ENCODE results near the gene DDA1. TPM values are rescaled to one million over a fixed set of nuclear protein-coding genes. Genes with fewer than 3 reads are reported as not detected.

Gene DDA1
- total RNA-seq, 1 donor from 2014 or later: 41.4 TPM

DNA sequence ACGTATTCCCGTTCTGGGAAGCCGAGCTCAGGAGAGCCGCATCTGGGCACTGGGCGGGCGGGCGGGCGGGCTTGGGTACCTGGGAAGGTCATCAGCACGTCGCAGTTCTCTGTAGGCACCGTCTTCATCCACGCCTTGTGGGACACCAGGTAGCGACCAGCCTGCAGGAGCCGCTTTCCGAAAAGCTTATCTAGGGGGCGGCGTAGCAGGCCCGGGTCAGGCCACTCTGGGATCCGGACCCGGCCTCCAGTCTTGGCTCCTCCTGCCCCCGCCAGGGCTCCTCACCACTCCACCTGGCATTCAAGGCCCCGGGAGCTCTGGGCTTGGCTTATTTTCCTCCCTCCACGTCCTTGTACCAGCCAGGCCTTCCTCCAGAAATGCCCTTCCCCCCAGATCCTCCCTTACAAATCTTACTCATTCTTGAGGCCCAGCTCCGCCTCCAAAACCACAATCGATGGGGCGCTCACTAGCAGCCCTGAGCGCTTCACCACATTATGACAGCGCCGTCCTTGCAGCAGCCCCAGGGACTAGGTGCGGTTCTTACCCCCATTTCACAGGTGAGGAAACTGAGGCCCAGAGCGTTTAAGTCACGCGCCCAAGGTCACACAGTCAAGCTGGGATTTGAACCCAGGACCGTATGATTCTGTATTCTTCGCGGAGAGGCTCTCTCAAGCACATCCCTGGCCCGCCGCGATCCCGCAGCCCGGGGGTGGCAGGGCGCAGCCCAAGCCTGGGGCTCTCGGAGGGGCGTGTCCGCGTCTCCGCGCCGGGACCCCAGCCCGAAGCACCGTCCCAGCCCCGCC is 24.4 kb downstream of the DDA1 start:
- Mint-ChIP-seq H3K27ac (no peak overlapping the region), H3K36me3 (ENCODE audit: insufficient read depth) (peaks cover 16% of the 10 kb centered on the region), H3K4me3 (ENCODE audit: low read depth) (peak overlapping the region; percentile 79), H3K9me3 (ENCODE audit: low read depth) (no peaks in the 10 kb centered on the region), H3K4me1 (ENCODE audit: low read depth) (peaks cover 9% of the 10 kb centered on the region), H3K27me3 (peaks cover 12% of the 10 kb centered on the region)
- TF ChIP-seq, protein P1, sequence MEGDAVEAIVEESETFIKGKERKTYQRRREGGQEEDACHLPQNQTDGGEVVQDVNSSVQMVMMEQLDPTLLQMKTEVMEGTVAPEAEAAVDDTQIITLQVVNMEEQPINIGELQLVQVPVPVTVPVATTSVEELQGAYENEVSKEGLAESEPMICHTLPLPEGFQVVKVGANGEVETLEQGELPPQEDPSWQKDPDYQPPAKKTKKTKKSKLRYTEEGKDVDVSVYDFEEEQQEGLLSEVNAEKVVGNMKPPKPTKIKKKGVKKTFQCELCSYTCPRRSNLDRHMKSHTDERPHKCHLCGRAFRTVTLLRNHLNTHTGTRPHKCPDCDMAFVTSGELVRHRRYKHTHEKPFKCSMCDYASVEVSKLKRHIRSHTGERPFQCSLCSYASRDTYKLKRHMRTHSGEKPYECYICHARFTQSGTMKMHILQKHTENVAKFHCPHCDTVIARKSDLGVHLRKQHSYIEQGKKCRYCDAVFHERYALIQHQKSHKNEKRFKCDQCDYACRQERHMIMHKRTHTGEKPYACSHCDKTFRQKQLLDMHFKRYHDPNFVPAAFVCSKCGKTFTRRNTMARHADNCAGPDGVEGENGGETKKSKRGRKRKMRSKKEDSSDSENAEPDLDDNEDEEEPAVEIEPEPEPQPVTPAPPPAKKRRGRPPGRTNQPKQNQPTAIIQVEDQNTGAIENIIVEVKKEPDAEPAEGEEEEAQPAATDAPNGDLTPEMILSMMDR (IDR thresholded peaks at IDR 0.05; ENCODE audit: unreplicated experiment): no peak
- no peak for DNase-seq (ENCODE audit: low spot score, unreplicated experiment)

DNA sequence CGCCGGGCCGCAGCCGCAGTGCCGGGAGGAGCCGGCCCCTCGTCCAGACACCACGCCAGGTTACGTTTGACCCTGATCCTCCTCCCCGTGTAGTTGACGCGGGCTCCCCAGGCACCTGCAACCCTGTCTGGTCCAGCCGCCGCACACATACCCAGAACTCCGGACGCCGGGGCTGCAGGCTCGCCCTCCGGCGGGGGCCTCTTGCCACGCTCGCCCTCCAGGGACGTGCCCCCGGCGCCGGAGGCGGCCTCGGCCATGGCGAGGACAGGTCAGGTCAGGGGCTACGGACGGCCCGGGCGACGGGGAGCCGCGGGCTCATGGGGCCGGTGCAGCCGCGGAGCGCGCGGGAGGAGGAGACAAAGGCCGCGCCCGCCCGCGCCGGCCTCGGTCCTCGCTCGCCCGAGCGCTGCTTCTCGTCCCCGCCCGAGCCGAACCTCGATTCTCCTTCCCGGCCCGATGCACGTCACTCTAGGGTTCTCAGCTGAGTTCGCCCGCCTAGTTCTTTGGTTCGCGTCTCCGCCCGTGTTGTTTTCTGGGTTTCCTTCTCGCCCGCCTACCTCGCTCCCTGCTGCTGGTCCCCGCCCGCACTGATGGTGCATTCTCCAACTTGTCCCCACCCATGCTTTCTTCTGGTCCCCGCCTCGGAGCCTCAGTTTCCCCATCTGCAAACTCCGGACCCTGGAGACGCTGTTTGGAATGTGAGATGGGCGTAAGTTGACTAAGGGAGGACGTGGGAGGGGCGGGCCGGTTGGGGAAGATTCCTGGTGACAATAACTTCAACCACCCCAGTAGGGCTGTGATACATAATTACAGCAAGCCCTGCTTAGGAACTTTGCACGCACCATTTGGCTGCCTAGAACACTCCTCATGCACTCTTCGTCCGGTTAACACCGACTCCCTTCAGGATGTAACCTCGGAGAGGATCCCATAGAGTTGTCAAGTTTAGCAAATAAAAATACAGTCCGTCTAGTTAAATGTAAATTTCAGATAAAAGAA is 25.3 kb downstream of the DDA1 start, which contains the start of gene ANO8:
TSS of gene ANO8 (minus strand) at position 442 of the 996 bp plus-strand sequence. CDS start at position 257, 185 bp downstream.
- peaks cover 10% of the 10 kb centered on the region for H3K27me3 Mint-ChIP-seq
- peak; percentile 81 for DNase-seq (ENCODE audit: low spot score, unreplicated experiment)
- H3K27ac Mint-ChIP-seq: peak within 1 kb of the TSS; percentile 93
- peaks cover 9% of the 10 kb centered on the region for H3K4me1 Mint-ChIP-seq (ENCODE audit: low read depth)
- peak within 1 kb of the TSS; percentile 79 for H3K4me3 Mint-ChIP-seq (ENCODE audit: low read depth)
- no peaks in the 10 kb centered on the region for H3K9me3 Mint-ChIP-seq (ENCODE audit: low read depth)
- peaks cover 17% of the 10 kb centered on the region for H3K36me3 Mint-ChIP-seq (ENCODE audit: insufficient read depth)
- TF ChIP-seq, protein P1 (IDR thresholded peaks at IDR 0.05; ENCODE audit: unreplicated experiment): no peak

DNA sequence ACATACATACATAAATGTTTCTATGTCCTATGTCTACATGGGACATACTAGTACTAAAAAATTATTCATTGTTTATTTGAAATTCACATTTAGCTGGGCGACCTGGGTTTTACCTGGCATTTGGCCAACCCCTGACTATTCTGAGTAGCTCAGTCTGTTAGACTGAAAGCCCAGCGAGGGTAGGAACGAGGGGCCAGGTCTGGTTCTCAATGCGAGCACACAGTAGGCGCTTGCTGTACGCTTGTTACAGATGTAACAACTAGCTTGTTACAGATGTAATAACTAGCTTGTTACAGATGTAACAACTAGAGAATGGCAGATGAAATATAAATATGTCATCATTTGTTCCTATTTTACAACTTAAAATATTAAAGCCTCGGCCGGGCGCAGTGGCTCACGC is 26.2 kb downstream of the DDA1 start:
- no peak for DNase-seq (ENCODE audit: low spot score, unreplicated experiment)
- H3K36me3 Mint-ChIP-seq (ENCODE audit: insufficient read depth): peaks cover 15% of the 10 kb centered on the region
- TF ChIP-seq, protein P1 (IDR thresholded peaks at IDR 0.05; ENCODE audit: unreplicated experiment): no peak
- peak overlapping the region; percentile 73 for H3K4me3 Mint-ChIP-seq (ENCODE audit: low read depth)
- H3K27ac Mint-ChIP-seq: no peak overlapping the region
- H3K9me3 Mint-ChIP-seq (ENCODE audit: low read depth): no peaks in the 10 kb centered on the region
- H3K4me1 Mint-ChIP-seq (ENCODE audit: low read depth): peaks cover 9% of the 10 kb centered on the region
- peaks cover 4% of the 10 kb centered on the region for H3K27me3 Mint-ChIP-seq

DNA sequence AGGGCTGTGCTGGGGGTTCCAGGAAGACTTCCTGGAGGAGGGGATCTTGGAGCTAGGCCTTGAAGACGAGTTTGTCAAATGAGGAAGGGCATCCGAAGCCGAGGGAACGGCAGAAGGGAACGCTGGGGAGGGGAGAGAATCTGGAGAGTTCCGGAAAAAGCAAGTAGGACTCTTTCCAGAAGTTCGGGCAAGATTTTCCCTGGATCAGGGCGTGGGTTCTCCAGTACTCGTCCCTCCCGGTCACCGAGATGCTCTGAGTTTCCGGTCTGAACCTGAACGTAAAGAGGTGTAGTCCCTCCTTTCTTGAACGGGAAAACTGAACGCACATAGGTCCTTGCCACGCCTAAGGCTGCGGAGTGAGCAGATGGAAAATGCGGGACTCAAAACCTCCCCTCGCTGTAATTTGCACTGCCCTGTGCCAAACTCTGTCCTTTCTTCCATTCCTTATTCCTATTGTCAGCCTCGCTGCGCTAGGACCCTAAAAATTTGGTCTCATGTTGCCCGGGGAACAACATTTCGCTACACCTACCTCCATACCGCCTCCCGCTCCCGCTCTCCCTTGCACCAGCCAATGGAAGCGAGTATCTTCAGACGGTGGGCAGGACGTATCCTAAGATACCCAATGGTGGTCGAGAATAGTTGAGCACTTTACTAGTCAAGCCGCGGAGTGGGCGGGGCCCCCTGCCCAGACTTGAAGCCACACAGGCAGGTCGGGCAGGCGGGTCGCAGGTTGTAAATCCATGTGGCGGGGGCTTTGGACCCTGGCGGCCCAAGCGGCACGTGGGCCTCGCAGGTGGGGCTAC is 27.7 kb downstream of the DDA1 start, which contains the start of gene GTPBP3:
TSS of gene GTPBP3 (plus strand) at position 682 of the 803 bp plus-strand sequence. CDS start at position 741, 59 bp downstream.
- Mint-ChIP-seq H3K4me1 (ENCODE audit: low read depth) (peaks cover 9% of the 10 kb centered on the region), H3K36me3 (ENCODE audit: insufficient read depth) (peaks cover 9% of the 10 kb centered on the region), H3K4me3 (ENCODE audit: low read depth) (peak within 1 kb of the TSS; percentile 96), H3K27me3 (no peaks in the 10 kb centered on the region), H3K27ac (peak within 1 kb of the TSS; percentile 99), H3K9me3 (ENCODE audit: low read depth) (no peaks in the 10 kb centered on the region)
- TF ChIP-seq, protein P1 (IDR thresholded peaks at IDR 0.05; ENCODE audit: unreplicated experiment): no peak
- peak; percentile 89 for DNase-seq (ENCODE audit: low spot score, unreplicated experiment)
